NCI-H510A treated with DMSO at 0.1 percent for 48 hours (cell line): ENCODE measurements around the gene GHRL.
"Not testable (repeated sequence)": the region's sequence is repeated elsewhere in the genome, so short reads cannot be mapped to it uniquely, and the experiment has no call there.

Source experiments
- DNase-seq: peaks from one replicate; lab custom pipeline; 2025; lab: John Stamatoyannopoulos, UW

GHRL gene

GRCh38 chr3:10298064-10298463 lies 5.3 kb upstream of the GHRL start:
- DNase-seq = not testable (repeated sequence)

- DNase-seq = no peak
These were observed 1.4 kb upstream of the GHRL start for GRCh38 chr3:10294030-10294586.

GRCh38 chr3:10291641-10292040 lies 1.1 kb downstream of the GHRL start:
- DNase-seq = no peak

- DNase-seq = no peak
These were observed 2.1 kb downstream of the GHRL start for GRCh38 chr3:10290481-10291176.

GRCh38 chr3:10289787-10290355 lies 2.9 kb downstream of the GHRL start:
- no peak for DNase-seq

- DNase-seq = no peak
These were observed 3.7 kb downstream of the GHRL start for GRCh38 chr3:10289077-10289476.

- DNase-seq = no peak
These were observed 4.2 kb downstream of the GHRL start for GRCh38 chr3:10288575-10288960.

- DNase-seq = no peak
These were observed 4.7 kb downstream of the GHRL start for GRCh38 chr3:10287936-10288574.

GRCh38 chr3:10286596-10287295 lies 6.0 kb downstream of the GHRL start:
- no peak for DNase-seq

GRCh38 chr3:10286133-10286524 lies 6.6 kb downstream of the GHRL start:
- no peak for DNase-seq

GRCh38 chr3:10285272-10286132 lies 7.2 kb downstream of the GHRL start:
- no peak for DNase-seq

- no peak for DNase-seq
These were observed 8.3 kb downstream of the GHRL start for GRCh38 chr3:10284496-10284895.

- no peak for DNase-seq
These were observed 9.1 kb downstream of the GHRL start for GRCh38 chr3:10283638-10284037.

- DNase-seq = no peak
These were observed 10.8 kb downstream of the GHRL start for GRCh38 chr3:10281951-10282350.

GRCh38 chr3:10280571-10280970 lies 12.2 kb downstream of the GHRL start:
- DNase-seq = no peak

GRCh38 chr3:10280177-10280529 lies 12.6 kb downstream of the GHRL start:
- no peak for DNase-seq

- DNase-seq = no peak
These were observed 13.2 kb downstream of the GHRL start for GRCh38 chr3:10279384-10280176.

GRCh38 chr3:10278501-10278900 lies 14.2 kb downstream of the GHRL start:
- DNase-seq = no peak

- no peak for DNase-seq
These were observed 15.6 kb downstream of the GHRL start for GRCh38 chr3:10277115-10277625.

GRCh38 chr3:10274601-10275000 lies 18.1 kb downstream of the GHRL start:
- no peak for DNase-seq
